NCI-H345 (cell line): ENCODE data around the gene PHIP.

Experiments
- DNase-seq: peaks from one replicate; lab custom pipeline; 2025; lab: John Stamatoyannopoulos, UW

The PHIP gene

DNA sequence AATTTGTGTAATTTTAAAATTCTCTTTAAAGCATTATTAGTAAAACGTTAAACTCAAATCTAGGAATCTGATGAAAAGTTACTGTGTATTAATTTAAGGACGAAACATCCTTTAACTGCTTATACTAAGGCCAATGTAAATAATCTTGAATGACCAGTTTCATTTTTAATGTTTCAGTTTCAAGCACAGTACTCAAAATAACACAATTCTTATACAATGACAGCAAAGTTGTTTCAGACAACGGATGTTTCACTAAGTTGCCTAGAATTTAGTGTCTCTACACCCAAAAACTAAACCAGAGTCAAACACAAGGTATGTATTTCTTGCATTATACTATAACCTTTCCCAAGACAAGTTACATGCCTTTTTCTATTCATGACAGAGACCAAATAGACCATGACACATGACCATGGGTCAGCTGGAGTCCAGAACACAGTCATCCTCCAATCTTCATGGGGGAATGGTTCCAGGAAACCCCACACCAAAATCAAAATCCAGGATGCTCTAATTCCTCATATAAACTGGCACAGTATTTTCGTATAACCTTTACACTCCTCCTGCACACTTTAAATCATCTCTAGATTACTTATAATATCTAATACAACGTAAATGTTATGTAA is 7.7 kb downstream of the PHIP start:
- no peak for DNase-seq

GRCh38 chr6:79066828-79067227 is 11.2 kb downstream of the PHIP start:
- no peak for DNase-seq

- DNase-seq = no peak
These were observed 11.7 kb downstream of the PHIP start for GRCh38 chr6:79066330-79066729.

- no peak for DNase-seq
These were observed 12.8 kb downstream of the PHIP start for GRCh38 chr6:79065232-79065631.

DNA sequence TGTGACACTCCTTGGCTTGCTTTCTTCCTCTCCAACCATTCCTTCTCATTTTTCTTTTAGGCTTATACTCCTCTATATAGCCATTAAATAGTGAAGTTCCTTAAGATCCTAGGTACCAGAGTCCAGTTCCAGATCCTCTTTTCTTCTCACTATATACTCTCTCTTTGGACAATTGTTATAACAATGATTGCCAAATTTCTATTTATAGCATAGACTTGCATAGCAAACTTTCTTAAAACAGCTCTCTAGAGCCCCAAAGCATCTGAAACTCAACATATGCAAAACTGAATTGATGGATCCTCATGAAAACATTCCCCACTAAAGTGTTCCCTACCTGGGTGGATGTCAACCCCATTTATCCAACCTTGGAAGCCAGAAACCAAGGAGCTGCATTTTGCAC is 13.4 kb downstream of the PHIP start:
- no peak for DNase-seq

DNA sequence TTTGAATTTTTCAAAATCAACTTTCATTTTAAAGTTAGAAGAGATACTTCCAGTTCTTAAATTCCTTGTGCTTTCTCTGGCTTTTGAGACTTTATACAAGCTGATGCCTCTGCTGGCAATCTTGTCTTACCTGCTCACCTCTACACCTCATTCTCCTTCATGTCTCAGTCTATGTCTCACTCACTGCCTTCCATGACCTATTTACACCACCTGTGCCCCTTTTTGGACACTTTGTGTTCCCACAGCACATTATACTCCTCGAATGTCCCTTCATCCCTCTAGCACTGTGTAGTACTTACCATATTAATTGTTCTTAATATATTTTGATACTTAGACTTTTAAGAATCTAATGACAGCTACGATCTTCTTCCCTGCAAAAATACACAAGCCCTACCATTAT is 15.3 kb downstream of the PHIP start:
- no peak for DNase-seq

GRCh38 chr6:79057746-79058145 is 20.3 kb downstream of the PHIP start:
- no peak for DNase-seq

DNA sequence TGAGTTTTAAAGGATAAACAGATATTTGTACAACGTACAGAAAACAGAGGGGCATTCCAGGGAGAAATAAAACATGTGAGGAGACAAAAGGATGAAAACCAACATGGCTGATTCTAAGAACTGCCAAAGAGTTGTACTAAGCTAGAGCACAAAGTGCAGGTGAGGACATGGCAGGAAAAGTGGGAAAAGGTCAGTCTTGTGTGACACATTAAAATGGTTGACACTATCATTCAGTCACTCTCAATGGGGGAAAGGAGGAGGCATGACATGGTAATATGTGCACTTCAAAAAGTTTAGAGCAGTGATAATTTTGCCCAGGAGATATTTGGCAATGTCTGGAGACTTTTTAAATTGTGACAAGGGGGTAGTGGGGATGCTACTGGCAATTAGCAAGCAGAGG is 21.8 kb downstream of the PHIP start:
- DNase-seq = no peak

DNA sequence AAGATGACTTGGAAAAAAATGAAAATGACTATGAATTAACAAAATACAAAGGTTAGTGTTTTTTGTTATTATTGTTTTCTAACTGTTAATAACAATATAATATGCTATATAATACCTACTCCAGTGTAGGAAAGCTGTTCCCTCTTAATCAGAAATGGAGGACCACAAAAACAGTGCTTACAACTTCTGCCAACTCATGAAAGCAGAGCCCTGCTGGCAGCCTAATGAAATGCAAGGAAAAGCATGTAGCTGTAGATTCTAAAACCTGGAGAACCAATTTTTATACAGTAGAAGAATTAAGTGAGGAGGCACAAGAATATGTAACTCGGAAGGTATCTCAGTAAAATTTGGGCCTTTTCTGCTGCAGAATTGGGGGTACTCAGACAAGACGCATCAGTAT is 29.4 kb downstream of the PHIP start:
- DNase-seq = peak; percentile 9

GRCh38 chr6:79047072-79047471 is 31.0 kb downstream of the PHIP start:
- DNase-seq = no peak

DNA sequence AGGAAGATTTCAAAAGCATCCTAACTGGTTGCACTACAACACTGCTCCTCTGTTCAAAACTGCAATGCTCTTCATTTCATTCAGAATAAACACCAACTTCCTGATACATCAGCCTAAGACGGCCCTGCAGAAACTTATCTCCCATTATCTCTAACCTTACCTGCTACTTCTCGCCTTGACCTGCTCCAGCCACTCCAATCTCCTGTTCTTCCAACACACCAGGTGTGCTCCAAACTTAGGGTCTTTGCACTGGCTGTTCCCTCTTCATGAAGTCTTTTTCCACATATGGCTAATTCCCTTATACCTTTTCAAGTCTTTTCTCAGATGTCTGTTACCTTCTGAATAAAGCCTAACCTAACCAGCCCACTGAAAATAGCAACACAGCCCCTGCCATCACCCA is 32.1 kb downstream of the PHIP start:
- DNase-seq = no peak

DNA sequence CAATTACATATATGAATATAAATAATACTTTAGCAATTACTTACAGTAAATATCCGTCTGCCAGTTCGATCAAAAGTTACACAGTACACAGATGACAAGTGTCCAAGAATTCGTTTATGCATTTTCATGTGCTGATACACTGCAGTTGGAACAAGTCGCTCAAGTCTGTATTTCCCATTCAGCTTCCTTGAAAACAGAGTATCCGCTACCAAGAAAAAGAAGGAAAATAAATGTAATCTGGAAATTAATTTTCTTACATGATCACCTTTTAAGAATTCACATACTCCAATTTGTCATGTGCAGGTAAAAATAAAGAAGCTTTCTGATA is 35.3 kb downstream of the PHIP start:
- no peak for DNase-seq

- no peak for DNase-seq
These were observed 35.8 kb downstream of the PHIP start for GRCh38 chr6:79042088-79042798.

GRCh38 chr6:79040083-79040482 is 38.0 kb downstream of the PHIP start:
- DNase-seq = no peak

DNA sequence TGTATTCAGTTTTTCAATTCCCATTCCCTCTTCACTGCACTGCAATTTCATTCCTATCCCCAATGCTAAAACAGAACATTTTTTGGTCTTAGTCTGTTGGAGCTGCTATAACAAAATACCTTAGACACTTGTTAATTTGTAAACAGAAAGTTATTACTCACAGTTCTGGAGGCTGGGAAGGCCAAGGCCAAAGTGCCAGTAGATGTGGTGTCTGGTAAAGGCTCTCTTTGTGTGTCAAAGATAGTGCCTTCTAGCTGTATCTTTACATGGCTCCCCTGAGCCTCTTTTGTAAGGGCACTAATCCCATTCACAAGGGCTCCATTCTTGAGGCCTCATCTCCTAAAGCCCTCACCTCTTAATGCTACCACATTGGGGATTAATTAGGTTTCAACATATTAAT is 40.0 kb downstream of the PHIP start:
- DNase-seq = no peak

DNA sequence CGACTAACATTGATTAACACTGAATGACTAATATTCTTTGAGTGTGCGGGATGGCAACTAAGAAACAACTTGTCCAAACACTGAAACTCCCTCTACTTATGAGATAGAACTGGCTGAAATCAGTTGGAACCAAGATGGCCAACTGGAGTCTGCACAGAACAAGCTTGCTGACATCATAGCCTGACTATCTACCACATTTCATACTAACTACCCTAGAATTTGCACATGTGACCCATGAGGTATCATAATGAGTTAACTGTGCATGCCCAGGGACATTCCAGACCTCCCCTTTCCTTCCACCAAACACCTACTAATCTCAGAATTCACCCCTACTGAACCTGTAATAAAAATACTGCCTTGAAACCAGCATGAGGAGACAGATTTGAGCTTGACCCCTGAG is 43.2 kb downstream of the PHIP start:
- no peak for DNase-seq

DNA sequence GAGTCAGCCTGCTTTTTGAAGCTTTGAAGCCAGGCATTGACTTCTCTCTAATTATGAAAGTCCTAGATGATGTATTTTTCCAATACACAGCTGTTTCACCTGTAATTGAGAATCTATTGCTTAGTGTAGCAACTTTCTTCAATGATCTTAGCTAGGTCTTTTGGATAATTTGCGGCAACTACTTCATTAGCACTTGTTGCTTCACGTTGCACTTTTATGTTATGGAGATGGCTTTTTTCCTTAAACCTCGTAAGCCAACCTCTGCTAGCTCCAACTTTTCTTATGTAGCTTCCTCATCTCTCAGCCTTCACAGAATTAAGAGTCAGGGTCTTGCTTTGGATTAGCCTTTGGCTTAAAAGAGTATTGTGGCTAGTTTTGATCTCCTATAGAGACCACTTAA is 44.8 kb downstream of the PHIP start:
- DNase-seq = no peak

GRCh38 chr6:79031821-79032590 is 46.0 kb downstream of the PHIP start:
- DNase-seq = no peak

GRCh38 chr6:79030511-79030910 is 47.5 kb downstream of the PHIP start:
- no peak for DNase-seq

DNA sequence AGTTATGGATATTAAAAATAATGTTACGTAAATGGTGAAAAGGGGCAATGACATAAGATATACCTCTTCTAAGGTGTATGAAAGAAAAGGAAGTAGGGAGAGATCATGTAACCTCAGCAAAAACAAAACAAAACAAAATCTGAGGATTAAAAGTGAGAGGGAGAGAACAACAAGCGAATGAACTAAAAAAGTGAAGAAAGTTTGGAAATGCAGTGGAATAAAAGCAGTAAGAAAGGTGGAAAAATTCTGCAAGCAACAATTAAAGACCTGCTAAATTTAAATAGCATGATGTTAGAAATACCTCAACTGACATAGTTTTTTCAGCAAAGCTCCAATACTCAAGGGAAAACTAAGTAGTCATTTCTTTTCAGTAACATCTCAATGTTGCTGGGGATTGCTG is 48.0 kb downstream of the PHIP start:
- DNase-seq = no peak

GRCh38 chr6:79028641-79029314 is 49.3 kb downstream of the PHIP start:
- no peak for DNase-seq

DNA sequence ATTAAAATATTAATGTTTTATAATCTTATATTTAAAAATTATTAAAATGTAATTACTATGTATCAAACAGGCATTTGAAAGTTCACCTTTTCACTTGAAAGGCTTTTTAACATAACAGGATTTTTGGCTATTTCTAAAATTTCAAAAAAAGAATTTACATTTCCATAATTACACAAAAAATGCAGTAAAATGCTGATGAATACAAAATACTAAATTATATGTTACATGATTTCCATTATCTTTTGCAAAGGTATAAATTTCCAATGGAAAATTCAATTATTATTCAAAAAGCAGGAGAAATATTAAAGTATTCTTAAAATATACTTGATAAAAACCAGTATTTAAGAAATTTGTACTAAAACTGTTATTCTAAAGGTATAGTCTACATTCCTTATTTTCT is 66.1 kb downstream of the PHIP start:
- no peak for DNase-seq

DNA sequence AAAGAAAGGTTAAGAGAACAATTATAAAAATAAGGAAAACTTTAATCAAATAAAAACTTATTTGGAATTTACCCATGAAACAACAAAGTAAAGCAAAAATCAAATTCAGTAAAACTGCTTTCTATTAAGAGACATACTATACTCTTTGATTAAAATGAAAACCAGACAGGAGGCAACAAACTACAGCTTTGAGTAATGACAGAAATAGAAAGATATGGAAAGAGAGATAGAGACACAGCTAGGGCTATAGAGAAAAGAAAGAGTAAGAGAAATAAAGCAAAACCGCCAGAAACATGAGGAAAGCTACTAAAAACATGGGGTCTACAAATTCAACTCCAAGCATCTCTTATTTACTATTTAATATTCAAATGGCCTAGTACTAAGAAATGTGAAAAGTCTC is 67.6 kb downstream of the PHIP start:
- no peak for DNase-seq
